ENCODE data around the gene TMEM229B. TPM values are rescaled to one million over a fixed set of nuclear protein-coding genes. Genes with fewer than 3 reads are reported as not detected.

Gene TMEM229B
- total RNA-seq, 6 experiments from 2014 or later: 0.06 to 1.8 (median 1.2) TPM

DNA sequence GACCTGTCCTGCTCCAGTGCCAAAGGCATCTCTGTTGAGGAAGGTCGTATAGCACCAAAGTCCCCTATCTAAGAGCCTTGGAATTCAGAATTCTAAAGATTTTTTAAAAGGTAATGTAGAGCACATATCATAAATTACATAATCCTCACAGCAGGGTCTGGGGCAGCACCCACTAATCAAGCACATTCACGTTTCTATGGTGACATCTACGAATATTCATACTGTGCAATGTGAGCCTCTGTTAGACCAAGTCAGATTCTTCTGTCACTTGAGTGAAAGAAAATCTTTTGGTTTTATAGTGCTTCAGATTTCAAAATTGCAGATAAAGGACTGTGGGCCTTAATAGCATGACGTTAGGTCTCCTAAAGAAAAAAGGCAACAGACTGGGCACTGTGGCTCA, 13.1 kb upstream of the TMEM229B start:
- H3K27ac ChIP-seq: no peak overlapping the region
- no peaks in the 10 kb centered on the region for H3K36me3 ChIP-seq
- H3K4me1 ChIP-seq: no peaks in the 10 kb centered on the region
- no peak overlapping the region for H3K4me3 ChIP-seq
- ATAC-seq: no peak
- intact Hi-C loops (cut with DNase I): no loop called here
- WGBS (ENCODE audit: insufficient coverage, low coverage, low lambda C conversion rate, missing lambda C conversion rate): 67% methylated on average over 4 of the region's 4 CpGs
- H3K9me3 ChIP-seq: no peaks in the 10 kb centered on the region
- DNase-seq: no peak
- H3K27me3 ChIP-seq: no peaks in the 10 kb centered on the region
- no peak for TF ChIP-seq POLR2A (IDR thresholded peaks at IDR 0.05)
- TF ChIP-seq, protein P1, sequence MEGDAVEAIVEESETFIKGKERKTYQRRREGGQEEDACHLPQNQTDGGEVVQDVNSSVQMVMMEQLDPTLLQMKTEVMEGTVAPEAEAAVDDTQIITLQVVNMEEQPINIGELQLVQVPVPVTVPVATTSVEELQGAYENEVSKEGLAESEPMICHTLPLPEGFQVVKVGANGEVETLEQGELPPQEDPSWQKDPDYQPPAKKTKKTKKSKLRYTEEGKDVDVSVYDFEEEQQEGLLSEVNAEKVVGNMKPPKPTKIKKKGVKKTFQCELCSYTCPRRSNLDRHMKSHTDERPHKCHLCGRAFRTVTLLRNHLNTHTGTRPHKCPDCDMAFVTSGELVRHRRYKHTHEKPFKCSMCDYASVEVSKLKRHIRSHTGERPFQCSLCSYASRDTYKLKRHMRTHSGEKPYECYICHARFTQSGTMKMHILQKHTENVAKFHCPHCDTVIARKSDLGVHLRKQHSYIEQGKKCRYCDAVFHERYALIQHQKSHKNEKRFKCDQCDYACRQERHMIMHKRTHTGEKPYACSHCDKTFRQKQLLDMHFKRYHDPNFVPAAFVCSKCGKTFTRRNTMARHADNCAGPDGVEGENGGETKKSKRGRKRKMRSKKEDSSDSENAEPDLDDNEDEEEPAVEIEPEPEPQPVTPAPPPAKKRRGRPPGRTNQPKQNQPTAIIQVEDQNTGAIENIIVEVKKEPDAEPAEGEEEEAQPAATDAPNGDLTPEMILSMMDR (IDR thresholded peaks at IDR 0.05): no peak

DNA sequence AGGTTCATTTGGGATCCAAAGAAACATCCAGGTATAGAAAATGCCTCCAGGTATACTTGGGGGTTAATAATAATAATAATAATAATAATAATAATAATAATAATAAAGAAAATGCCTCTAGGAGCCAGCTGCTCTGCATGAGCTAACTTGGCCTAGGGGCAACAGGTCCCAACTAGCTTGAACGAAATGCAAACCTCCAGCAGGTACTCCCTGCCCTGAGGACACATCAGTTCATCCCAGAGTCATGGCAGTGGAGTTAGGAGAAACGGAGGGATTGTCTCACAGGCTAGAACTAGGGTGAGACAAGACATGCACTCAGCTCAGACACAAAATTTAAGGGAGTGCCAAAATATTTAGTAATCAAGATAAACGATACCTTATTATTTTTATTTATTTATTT, 12.5 kb upstream of the TMEM229B start:
- Histone ChIP-seq H3K27ac (no peak overlapping the region), H3K4me1 (no peaks in the 10 kb centered on the region), H3K9me3 (no peaks in the 10 kb centered on the region), H3K27me3 (no peaks in the 10 kb centered on the region), H3K4me3 (no peak overlapping the region), H3K36me3 (no peaks in the 10 kb centered on the region)
- intact Hi-C loops (cut with DNase I): no loop called here
- no peak for TF ChIP-seq POLR2A (IDR thresholded peaks at IDR 0.05)
- TF ChIP-seq, protein P1 (IDR thresholded peaks at IDR 0.05): no peak
- DNase-seq: no peak
- no peak for ATAC-seq
- 75% methylated on average over 3 of the region's 3 CpGs for WGBS (ENCODE audit: insufficient coverage, low coverage, low lambda C conversion rate, missing lambda C conversion rate)

DNA sequence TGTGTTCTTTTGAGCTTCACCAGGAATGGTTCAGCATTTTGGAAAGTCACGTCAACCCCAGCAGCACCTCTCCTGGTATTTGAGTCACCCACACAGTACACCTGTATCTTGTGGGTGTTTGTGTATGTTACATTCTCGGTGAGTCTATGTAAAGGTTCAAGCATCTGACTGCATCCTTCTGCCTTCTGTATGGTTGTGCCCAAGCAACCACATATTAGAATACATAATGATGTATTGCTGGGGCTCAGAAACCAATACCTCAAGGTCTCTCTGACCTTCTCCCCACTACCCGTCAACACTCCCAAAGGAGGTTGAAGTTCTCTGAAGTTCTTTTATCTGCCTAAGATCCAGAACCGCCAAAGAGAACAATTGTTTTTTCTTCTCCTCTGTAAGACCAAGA, 9.2 kb upstream of the TMEM229B start:
- TF ChIP-seq, protein P1 (IDR thresholded peaks at IDR 0.05): no peak
- TF ChIP-seq POLR2A (IDR thresholded peaks at IDR 0.05): no peak
- ATAC-seq: no peak
- no peak for DNase-seq
- H3K9me3 ChIP-seq: peaks cover 0 to 5% (median 0%) of the 10 kb centered on the region in 4 donors
- no peak overlapping the region for H3K4me3 ChIP-seq
- H3K27me3 ChIP-seq: no peaks in the 10 kb centered on the region
- intact Hi-C loops (cut with DNase I): no loop called here
- WGBS (ENCODE audit: insufficient coverage, low coverage, low lambda C conversion rate, missing lambda C conversion rate): 73% methylated on average over 4 of the region's 4 CpGs
- H3K36me3 ChIP-seq: no peaks in the 10 kb centered on the region
- H3K27ac ChIP-seq: no peak overlapping the region
- no peaks in the 10 kb centered on the region for H3K4me1 ChIP-seq

DNA sequence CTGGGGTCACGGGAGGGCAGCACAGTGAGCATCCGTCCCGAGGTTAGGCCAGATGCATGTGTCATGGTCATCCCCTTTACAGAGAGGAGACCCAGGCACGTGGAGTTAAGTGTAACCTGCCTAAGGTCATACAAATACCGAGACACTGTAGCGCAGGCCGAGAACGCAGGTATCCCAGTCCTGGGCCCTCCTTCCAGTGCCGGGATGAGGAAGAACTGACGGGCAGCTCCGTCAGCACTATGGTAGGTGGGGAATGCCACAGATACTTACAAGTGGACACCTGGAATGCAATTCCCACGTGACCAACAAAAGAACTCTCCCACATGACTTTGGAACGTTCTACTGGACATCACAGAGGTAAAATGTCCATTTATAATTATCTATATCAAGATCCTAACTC, 8.7 kb upstream of the TMEM229B start:
- no peak for TF ChIP-seq POLR2A (IDR thresholded peaks at IDR 0.05)
- TF ChIP-seq, protein P1 (IDR thresholded peaks at IDR 0.05): no peak
- no peak for ATAC-seq

DNA sequence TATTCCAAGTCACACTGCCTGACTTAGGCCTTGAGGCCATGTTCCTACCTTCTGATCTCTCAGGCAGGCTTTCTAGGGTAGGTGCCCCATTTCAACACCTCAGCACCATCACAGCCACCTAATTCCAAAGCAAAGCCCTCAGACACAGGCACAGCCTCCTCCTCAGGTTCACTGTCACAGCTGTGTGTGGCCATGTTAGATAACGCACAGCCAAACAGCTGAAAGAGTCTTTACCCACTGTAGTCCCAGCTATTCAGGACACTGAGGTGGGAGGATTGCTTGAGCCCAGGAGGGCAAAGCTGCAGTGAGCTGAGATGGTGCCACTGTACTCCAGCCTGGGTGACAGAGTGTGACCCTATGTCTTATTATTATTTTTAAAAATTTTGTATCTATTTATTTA, 7.3 kb upstream of the TMEM229B start:
- Histone ChIP-seq H3K9me3 (peaks cover 0 to 5% (median 0%) of the 10 kb centered on the region in 4 donors), H3K27me3 (no peaks in the 10 kb centered on the region), H3K27ac (no peak overlapping the region), H3K4me3 (no peak overlapping the region), H3K4me1 (no peaks in the 10 kb centered on the region), H3K36me3 (no peaks in the 10 kb centered on the region)
- DNase-seq: no peak
- 100% methylated on average over 1 of the region's 1 CpG for WGBS (ENCODE audit: insufficient coverage, low coverage, low lambda C conversion rate, missing lambda C conversion rate)
- intact Hi-C loops (cut with DNase I): no loop called here
- no peak for ATAC-seq
- TF ChIP-seq, protein P1 (IDR thresholded peaks at IDR 0.05): no peak
- TF ChIP-seq POLR2A (IDR thresholded peaks at IDR 0.05): no peak

More for the DNA sequence above, 8.7 kb upstream of the TMEM229B start:
- no peak for DNase-seq
- no peak overlapping the region for H3K27ac ChIP-seq
- H3K4me1 ChIP-seq: no peaks in the 10 kb centered on the region
- intact Hi-C loops (cut with DNase I): no loop called here
- H3K36me3 ChIP-seq: no peaks in the 10 kb centered on the region
- no peak overlapping the region for H3K4me3 ChIP-seq
- H3K9me3 ChIP-seq: peaks cover 0 to 5% (median 0%) of the 10 kb centered on the region in 4 donors
- WGBS (ENCODE audit: insufficient coverage, low coverage, low lambda C conversion rate, missing lambda C conversion rate): 31% methylated on average over 3 of the region's 13 CpGs
- H3K27me3 ChIP-seq: no peaks in the 10 kb centered on the region

Measured in right lobe of liver (tissue), 6 donors.